ENCODE data around the gene LAIR2.
"Not testable (repeated sequence)": the region's sequence is repeated elsewhere in the genome, so short reads cannot be mapped to it uniquely, and the experiment has no call there.

Gene LAIR2

GRCh38 chr19:54485851-54486250, 16.8 kb upstream of the LAIR2 start:
- DNase-seq (ENCODE audit: low spot score) (no peak), ATAC-seq (ENCODE audit: low read depth) (no peak)
- Histone ChIP-seq H3K36me3 (ENCODE audit: low read depth) (no peaks in the 10 kb centered on the region), H3K9me3 (ENCODE audit: severe bottlenecking) (no peaks in the 10 kb centered on the region), H3K4me3 (ENCODE audit: severe bottlenecking) (no peak overlapping the region), H3K27ac (ENCODE audit: poor library complexity, severe bottlenecking) (no peak overlapping the region), H3K27me3 (ENCODE audit: insufficient read depth, poor library complexity, severe bottlenecking) (peaks cover 4% of the 10 kb centered on the region), H3K4me1 (ENCODE audit: insufficient read depth, poor library complexity, severe bottlenecking) (no peaks in the 10 kb centered on the region)
- TF ChIP-seq CTCF (IDR thresholded peaks at IDR 0.05; ENCODE audit: poor library complexity, severe bottlenecking): no peak

- TF ChIP-seq CTCF (IDR thresholded peaks at IDR 0.05; ENCODE audit: poor library complexity, severe bottlenecking): no peak
- peaks cover 4% of the 10 kb centered on the region for H3K27me3 ChIP-seq (ENCODE audit: insufficient read depth, poor library complexity, severe bottlenecking)
- no peaks in the 10 kb centered on the region for H3K4me1 ChIP-seq (ENCODE audit: insufficient read depth, poor library complexity, severe bottlenecking)
- ATAC-seq (ENCODE audit: low read depth) (no peak), DNase-seq (ENCODE audit: low spot score) (no peak)
- no peak overlapping the region for H3K4me3 ChIP-seq (ENCODE audit: severe bottlenecking)
- H3K27ac ChIP-seq (ENCODE audit: poor library complexity, severe bottlenecking): no peak overlapping the region
- no peaks in the 10 kb centered on the region for H3K36me3 ChIP-seq (ENCODE audit: low read depth)
- no peaks in the 10 kb centered on the region for H3K9me3 ChIP-seq (ENCODE audit: severe bottlenecking)
Measured at GRCh38 chr19:54489341-54489740, 13.3 kb upstream of the LAIR2 start.

- H3K27me3 ChIP-seq (ENCODE audit: insufficient read depth, poor library complexity, severe bottlenecking): peaks cover 4% of the 10 kb centered on the region
- no peaks in the 10 kb centered on the region for H3K4me1 ChIP-seq (ENCODE audit: insufficient read depth, poor library complexity, severe bottlenecking)
- H3K9me3 ChIP-seq (ENCODE audit: severe bottlenecking): no peaks in the 10 kb centered on the region
- DNase-seq (ENCODE audit: low spot score) (no peak), ATAC-seq (ENCODE audit: low read depth) (no peak)
- H3K4me3 ChIP-seq (ENCODE audit: severe bottlenecking): no peak overlapping the region
- no peak overlapping the region for H3K27ac ChIP-seq (ENCODE audit: poor library complexity, severe bottlenecking)
- no peaks in the 10 kb centered on the region for H3K36me3 ChIP-seq (ENCODE audit: low read depth)
- TF ChIP-seq CTCF (IDR thresholded peaks at IDR 0.05; ENCODE audit: poor library complexity, severe bottlenecking): no peak
Measured at GRCh38 chr19:54489766-54490165, 12.9 kb upstream of the LAIR2 start.

GRCh38 chr19:54492568-54492967, 10.1 kb upstream of the LAIR2 start:
- no peaks in the 10 kb centered on the region for H3K9me3 ChIP-seq (ENCODE audit: severe bottlenecking)
- ATAC-seq (ENCODE audit: low read depth) (no peak), DNase-seq (ENCODE audit: low spot score) (no peak)
- H3K4me1 ChIP-seq (ENCODE audit: insufficient read depth, poor library complexity, severe bottlenecking): no peaks in the 10 kb centered on the region
- no peak for TF ChIP-seq CTCF (IDR thresholded peaks at IDR 0.05; ENCODE audit: poor library complexity, severe bottlenecking)
- no peak overlapping the region for H3K27ac ChIP-seq (ENCODE audit: poor library complexity, severe bottlenecking)
- H3K27me3 ChIP-seq (ENCODE audit: insufficient read depth, poor library complexity, severe bottlenecking): peaks cover 4% of the 10 kb centered on the region
- H3K4me3 ChIP-seq (ENCODE audit: severe bottlenecking): no peak overlapping the region
- H3K36me3 ChIP-seq (ENCODE audit: low read depth): no peaks in the 10 kb centered on the region

GRCh38 chr19:54493056-54493455, 9.6 kb upstream of the LAIR2 start:
- not testable (repeated sequence) for DNase-seq (ENCODE audit: low spot score); H3K27ac ChIP-seq (ENCODE audit: poor library complexity, severe bottlenecking); H3K27me3 ChIP-seq (ENCODE audit: insufficient read depth, poor library complexity, severe bottlenecking); ATAC-seq (ENCODE audit: low read depth); H3K36me3 ChIP-seq (ENCODE audit: low read depth); H3K4me3 ChIP-seq (ENCODE audit: severe bottlenecking); H3K9me3 ChIP-seq (ENCODE audit: severe bottlenecking); H3K4me1 ChIP-seq (ENCODE audit: insufficient read depth, poor library complexity, severe bottlenecking)

All from RWPE2 (cell line).